ENCODE measurements around the gene MYH1. TPM values are rescaled to one million over a fixed set of nuclear protein-coding genes. Genes with fewer than 3 reads are reported as not detected.
"Not testable (repeated sequence)": the region's sequence is repeated elsewhere in the genome, so short reads cannot be mapped to it uniquely, and the experiment has no call there.

MYH1 gene
- total RNA-seq, 2 experiments from 2014 or later = not detected

GRCh38 chr17:10550014-10550413 is 31.7 kb upstream of the MYH1 start:
- CTCF ChIA-PET (ENCODE audit: unreplicated experiment) = no interaction called here
- no TSS peak for BruUV-seq (replicated peaks)
- POLR2A ChIA-PET = interaction anchor here (0.7 kb wide), 1 partner anchor 9 kb away, joined by 3 read pairs; no protein-coding TSS in a partner anchor

GRCh38 chr17:10549096-10549842 is 30.9 kb upstream of the MYH1 start, which contains the start of gene MYH2:
Gene MYH2 (minus strand): TSS chr17:10549658. CDS start chr17:10547920, 1,738 bp downstream.
- H3K79me2 ChIP-seq (ENCODE audit: insufficient read depth, low read depth, low read length) = no peaks in the 10 kb centered on the region
- no peaks in the 10 kb centered on the region for H3K4me1 ChIP-seq (ENCODE audit: insufficient read depth, low read length, poor library complexity, severe bottlenecking)
- POLR2A ChIA-PET = no interaction called here
- intact Hi-C loops (cut with micrococcal nuclease; ENCODE audit: unreplicated experiment) = no loop called here
- no peak within 1 kb of the TSS for H2AFZ ChIP-seq (ENCODE audit: low read length)
- no TSS peak for BruUV-seq (replicated peaks)
- no peak within 1 kb of the TSS for H3K4me2 ChIP-seq (ENCODE audit: low read length)
- H3K9me2 ChIP-seq (ENCODE audit: insufficient read depth, low read length) = no peaks in the 10 kb centered on the region
- H3K4me3 ChIP-seq (ENCODE audit: low read depth, low read length, poor library complexity, severe bottlenecking) = no peak within 1 kb of the TSS
- no peak for DNase-seq (ENCODE audit: low spot score)
- no peaks in the 10 kb centered on the region for H3K36me3 ChIP-seq (ENCODE audit: insufficient read depth, low read length)
- H4K20me1 ChIP-seq (ENCODE audit: insufficient read depth, low read length) = no peaks in the 10 kb centered on the region
- H3K27ac ChIP-seq (ENCODE audit: low read depth, low read length, poor library complexity, severe bottlenecking) = no peak within 1 kb of the TSS
- CTCF ChIA-PET (ENCODE audit: unreplicated experiment) = no interaction called here
- TF ChIP-seq CTCF (conservative IDR thresholded peaks at IDR 0.05; ENCODE audit: low read length) (no peak), EZH2phosphoT487 (IDR thresholded peaks at IDR 0.05; ENCODE audit: borderline replicate concordance, low read depth, low read length) (no peak)
- no peaks in the 10 kb centered on the region for H3K9me3 ChIP-seq (ENCODE audit: low read length)

More at GRCh38 chr17:10550014-10550413, 31.7 kb upstream of the MYH1 start:
- H4K20me1 ChIP-seq (ENCODE audit: insufficient read depth, low read length) = no peaks in the 10 kb centered on the region
- H3K4me1 ChIP-seq (ENCODE audit: insufficient read depth, low read length, poor library complexity, severe bottlenecking) = no peaks in the 10 kb centered on the region
- TF ChIP-seq CTCF (conservative IDR thresholded peaks at IDR 0.05; ENCODE audit: low read length) (no peak), EZH2phosphoT487 (IDR thresholded peaks at IDR 0.05; ENCODE audit: borderline replicate concordance, low read depth, low read length) (no peak)
- H3K9me2 ChIP-seq (ENCODE audit: insufficient read depth, low read length) = no peaks in the 10 kb centered on the region
- H2AFZ ChIP-seq (ENCODE audit: low read length) = no peak overlapping the region
- no peak overlapping the region for H3K4me2 ChIP-seq (ENCODE audit: low read length)
- H3K79me2 ChIP-seq (ENCODE audit: insufficient read depth, low read depth, low read length) = no peaks in the 10 kb centered on the region
- H3K9me3 ChIP-seq (ENCODE audit: low read length) = no peaks in the 10 kb centered on the region
- no peak for DNase-seq (ENCODE audit: low spot score)
- H3K4me3 ChIP-seq (ENCODE audit: low read depth, low read length, poor library complexity, severe bottlenecking) = no peak overlapping the region
- intact Hi-C loops (cut with micrococcal nuclease; ENCODE audit: unreplicated experiment) = no loop called here
- no peaks in the 10 kb centered on the region for H3K36me3 ChIP-seq (ENCODE audit: insufficient read depth, low read length)
- H3K27ac ChIP-seq (ENCODE audit: low read depth, low read length, poor library complexity, severe bottlenecking) = no peak overlapping the region

GRCh38 chr17:10547351-10547750 is 29.0 kb upstream of the MYH1 start:
- no peaks in the 10 kb centered on the region for H4K20me1 ChIP-seq (ENCODE audit: insufficient read depth, low read length)
- POLR2A ChIA-PET = no interaction called here
- H3K79me2 ChIP-seq (ENCODE audit: insufficient read depth, low read depth, low read length) = no peaks in the 10 kb centered on the region
- H2AFZ ChIP-seq (ENCODE audit: low read length) = no peak overlapping the region
- no peaks in the 10 kb centered on the region for H3K9me2 ChIP-seq (ENCODE audit: insufficient read depth, low read length)
- H3K4me2 ChIP-seq (ENCODE audit: low read length) = no peak overlapping the region
- CTCF ChIA-PET (ENCODE audit: unreplicated experiment) = no interaction called here
- BruUV-seq (replicated peaks) = no TSS peak
- H3K4me1 ChIP-seq (ENCODE audit: insufficient read depth, low read length, poor library complexity, severe bottlenecking) = no peaks in the 10 kb centered on the region
- no peak for DNase-seq (ENCODE audit: low spot score)
- no peaks in the 10 kb centered on the region for H3K36me3 ChIP-seq (ENCODE audit: insufficient read depth, low read length)
- H3K9me3 ChIP-seq (ENCODE audit: low read length) = no peaks in the 10 kb centered on the region
- TF ChIP-seq CTCF (conservative IDR thresholded peaks at IDR 0.05; ENCODE audit: low read length) (no peak), EZH2phosphoT487 (IDR thresholded peaks at IDR 0.05; ENCODE audit: borderline replicate concordance, low read depth, low read length) (no peak)
- no peak overlapping the region for H3K27ac ChIP-seq (ENCODE audit: low read depth, low read length, poor library complexity, severe bottlenecking)
- intact Hi-C loops (cut with micrococcal nuclease; ENCODE audit: unreplicated experiment) = no loop called here
- H3K4me3 ChIP-seq (ENCODE audit: low read depth, low read length, poor library complexity, severe bottlenecking) = no peak overlapping the region

GRCh38 chr17:10543486-10543885 is 25.1 kb upstream of the MYH1 start:
- BruUV-seq (replicated peaks); H2AFZ ChIP-seq (ENCODE audit: low read length); POLR2A ChIA-PET; H3K9me3 ChIP-seq (ENCODE audit: low read length); H3K79me2 ChIP-seq (ENCODE audit: insufficient read depth, low read depth, low read length); H3K4me3 ChIP-seq (ENCODE audit: low read depth, low read length, poor library complexity, severe bottlenecking); H4K20me1 ChIP-seq (ENCODE audit: insufficient read depth, low read length); H3K27ac ChIP-seq (ENCODE audit: low read depth, low read length, poor library complexity, severe bottlenecking); H3K36me3 ChIP-seq (ENCODE audit: insufficient read depth, low read length); CTCF ChIA-PET (ENCODE audit: unreplicated experiment); H3K4me1 ChIP-seq (ENCODE audit: insufficient read depth, low read length, poor library complexity, severe bottlenecking); intact Hi-C loops (cut with micrococcal nuclease; ENCODE audit: unreplicated experiment); DNase-seq (ENCODE audit: low spot score); H3K9me2 ChIP-seq (ENCODE audit: insufficient read depth, low read length); H3K4me2 ChIP-seq (ENCODE audit: low read length): not testable (repeated sequence)
